K562 (cell line): ENCODE data around the gene FAM124A. TPM values are rescaled to one million over a fixed set of nuclear protein-coding genes. Genes with fewer than 3 reads are reported as not detected.

Experiments
- ATAC-seq: fragments of 200-7000 bp; cut with Tn5 transposase; 3 replicates; pipeline ENCODE4 v1.9.1; 2020; ENCODE audit warnings: moderate library complexity
- BruUV-seq: library from RNA; stranded (reverse); fragments of 400-500 nt; replicated peaks from 2 replicates; lab custom pipeline; 2021; lab: Mats Ljungman, UMichigan
- CTCF ChIA-PET: fragments of 300-600 bp; formaldehyde crosslinking; extraction: SDS; loops from one replicate; lab custom pipeline; 2021; ENCODE audit warnings: low intra/inter-chr PET ratio; lab: Yijun Ruan, JAX
- POLR2A ChIA-PET: fragments of 300-600, 350-650 bp; sonication (Branson Sonifier 250); formaldehyde crosslinking; extraction: SDS; loops from one replicate; lab custom pipeline; 2021; ENCODE audit warnings: antibody characterized with exemption, inconsistent platforms; lab: Yijun Ruan, JAX
- DNase-seq, 4 experiments: peaks; one replicate each; pipeline versions ENCODE4 v3.0.0 to v3.0.0-alpha.2; 2011 to 2018; ENCODE audit warnings: low spot score in 3 of 4, mixed read lengths in 3 of 4; ENCODE audit errors: extremely low read depth in 1 of 4
- FAIRE-seq: peaks from 2 replicates; lab custom pipeline; 2011; peaks lifted over from hg19 to GRCh38; lab: Jason Lieb, UNC
- H2AFZ ChIP-seq: 2 replicates; pipeline ENCODE4 v1.6.0; 2011; ENCODE audit warnings: low read depth, low read length, control low read depth, inconsistent platforms
- H3K27ac ChIP-seq: fragments of 200-600 bp; 3 replicates; pipeline ENCODE4 v1.8.0; 2011; ENCODE audit warnings: low read depth, mild to moderate bottlenecking, control low read depth, inconsistent platforms, low read length, moderate library complexity, mixed read lengths; ENCODE audit errors: extremely low read depth
- H3K27me3 ChIP-seq, 2 experiments: fragments of 300-600 bp in 1 of 2; 2 replicates in 1 of 2; 3 replicates in 1 of 2; pipeline versions ENCODE4 v1.6.0 to v1.8.0; 2011; ENCODE audit warnings: inconsistent platforms in 2 of 2, low read length in 2 of 2, mild to moderate bottlenecking in 1 of 2, mixed read lengths in 1 of 2, moderate library complexity in 1 of 2; ENCODE audit not compliant: control insufficient read depth in 2 of 2, insufficient read depth in 2 of 2
- H3K36me3 ChIP-seq: fragments of 300-600 bp; 3 replicates; pipeline ENCODE4 v1.8.0; 2011; ENCODE audit warnings: mild to moderate bottlenecking, low read length, inconsistent platforms; ENCODE audit not compliant: control insufficient read depth, insufficient read depth
- H3K4me1 ChIP-seq, 2 experiments: fragments of 200-600 bp in 1 of 2; replicated peaks in 1 of 2; 2 replicates in 1 of 2; 3 replicates in 1 of 2; pipeline versions ENCODE4 v1.5.1 to v1.8.0; 2011; ENCODE audit warnings: inconsistent platforms in 2 of 2, low read length in 2 of 2, mild to moderate bottlenecking in 1 of 2, mixed read lengths in 1 of 2, moderate library complexity in 1 of 2; ENCODE audit not compliant: control insufficient read depth in 2 of 2, insufficient read depth in 2 of 2
- H3K4me2 ChIP-seq: 2 replicates; pipeline ENCODE4 v1.6.1; 2011; ENCODE audit warnings: low read length, control low read depth, inconsistent platforms, mixed read lengths; ENCODE audit not compliant: insufficient read depth
- H3K4me3 ChIP-seq: fragments of 200-600 bp; sonication (generic), shearing (Covaris generic); 2 replicates; pipeline ENCODE4 v1.5.1; 2016; ENCODE audit warnings: control low read depth, inconsistent platforms
- H3K79me2 ChIP-seq: fragments of 200-600 bp; 3 replicates; pipeline ENCODE4 v1.8.0; 2011; ENCODE audit warnings: low read length, inconsistent platforms; ENCODE audit not compliant: control insufficient read depth, insufficient read depth
- H3K9ac ChIP-seq, 2 experiments: 2 replicates each; pipeline versions ENCODE4 v1.6.0 to v1.6.1; 2011; ENCODE audit warnings: low read depth in 2 of 2, low read length in 2 of 2, control low read depth in 1 of 2, inconsistent platforms in 1 of 2, mild to moderate bottlenecking in 1 of 2, mixed read lengths in 1 of 2; ENCODE audit not compliant: insufficient read depth in 1 of 2
- H3K9me1 ChIP-seq: one replicate; pipeline ENCODE4 v1.6.0; 2011; ENCODE audit warnings: inconsistent platforms, mild to moderate bottlenecking, low read length, moderate library complexity; ENCODE audit not compliant: control insufficient read depth, insufficient read depth
- H3K9me3 ChIP-seq: replicated peaks from 2 replicates; pipeline ENCODE4 v1.5.1; 2011; ENCODE audit warnings: low read depth, low read length, inconsistent platforms; ENCODE audit not compliant: control insufficient read depth, insufficient read depth
- H4K20me1 ChIP-seq: replicated peaks from 2 replicates; pipeline ENCODE4 v1.6.1; 2011; ENCODE audit warnings: low read length, inconsistent platforms, mixed read lengths; ENCODE audit not compliant: control insufficient read depth, insufficient read depth
- SFPQ ChIP-seq: fragments of 200-400 bp; formaldehyde crosslinking; IDR thresholded peaks from 2 replicates; pipeline ENCODE4 v1.6.1; 2017; ENCODE audit warnings: mild to moderate bottlenecking, low read depth, low read length, moderate library complexity
- TEAD2 ChIP-seq: fragments of 450-650 bp; IDR thresholded peaks from 2 replicates; pipeline ENCODE4 v1.6.1; 2016; ENCODE audit warnings: missing genetic modification characterization, control low read depth, missing compliant biosample characterization
- WGBS: fragments of 100-300 bp; shearing (Covaris generic); methylation state at CpG from one replicate; pipeline ENCODE4 v1.1.6; 2016; ENCODE audit warnings: low coverage, mixed read lengths; ENCODE audit not compliant: insufficient coverage; ENCODE audit errors: missing lambda C conversion rate; 5-methylcytosine and 5-hydroxymethylcytosine counted together
- in situ Hi-C: fragments of 300-500 bp; cut with MboI; formaldehyde crosslinking; loops from 4 replicates; pipeline ENCODE4 v1.15.0; 2018; ENCODE audit warnings: inconsistent platforms, mixed read lengths
- intact Hi-C: fragments of 100-400 bp; cut with micrococcal nuclease; formaldehyde crosslinking; loops from 2 replicates; pipeline ENCODE4 v1.14.2; 2022
- polyA plus RNA-seq, 8 experiments: library from polyadenylated mRNA; depleted of rRNA in 4 of 8; stranded (reverse) in 5 of 8; unstranded in 3 of 8; fragments of >200 nt; fragmentation: Nextera tagmentation in 2 of 8; fragmentation: Illumina TruSeq in 1 of 8; extraction: Ambion mirVana in 2 of 8; extraction: Trizol in 1 of 8; gene quantifications; 2 replicates each; pipeline versions ENCODE4 v1.2.1 to v1.2.3, GENCODE V29; 2011 to 2014; ENCODE audit warnings: inconsistent platforms in 1 of 8, missing spikeins in 1 of 8
- total RNA-seq, 7 experiments: library from RNA; depleted of rRNA in 6 of 7; stranded (reverse); fragments of >200 nt in 6 of 7; fragmentation: Illumina TruSeq in 2 of 7; extraction: Trizol in 2 of 7; gene quantifications; 2 replicates each; pipeline versions ENCODE4 v1.2.1 to v1.2.3, GENCODE V29; 2011 to 2021; ENCODE audit warnings: low replicate concordance in 1 of 7
- TF ChIP-seq, protein P1 (sequence below): fragments of 150-350 bp; conservative IDR thresholded peaks from 2 replicates; pipeline ENCODE4 v1.6.1; 2014; ENCODE audit warnings: low read length

The FAM124A gene
- total and polyA plus RNA-seq, 9 of the 15 experiments (the other 6 are each of a cell fraction or from before 2014, with no cell fraction given): not detected

GRCh38 chr13:51275101-51275500 is 52.9 kb downstream of the FAM124A start:
- H3K4me1 ChIP-seq: no peaks in the 10 kb centered on the region
- H3K9ac ChIP-seq: no peak overlapping the region
- no peak overlapping the region for H3K4me2 ChIP-seq
- H3K36me3 ChIP-seq: no peaks in the 10 kb centered on the region
- CTCF ChIA-PET: no interaction called here
- H3K9me3 ChIP-seq: no peaks in the 10 kb centered on the region
- TF ChIP-seq, protein P1, sequence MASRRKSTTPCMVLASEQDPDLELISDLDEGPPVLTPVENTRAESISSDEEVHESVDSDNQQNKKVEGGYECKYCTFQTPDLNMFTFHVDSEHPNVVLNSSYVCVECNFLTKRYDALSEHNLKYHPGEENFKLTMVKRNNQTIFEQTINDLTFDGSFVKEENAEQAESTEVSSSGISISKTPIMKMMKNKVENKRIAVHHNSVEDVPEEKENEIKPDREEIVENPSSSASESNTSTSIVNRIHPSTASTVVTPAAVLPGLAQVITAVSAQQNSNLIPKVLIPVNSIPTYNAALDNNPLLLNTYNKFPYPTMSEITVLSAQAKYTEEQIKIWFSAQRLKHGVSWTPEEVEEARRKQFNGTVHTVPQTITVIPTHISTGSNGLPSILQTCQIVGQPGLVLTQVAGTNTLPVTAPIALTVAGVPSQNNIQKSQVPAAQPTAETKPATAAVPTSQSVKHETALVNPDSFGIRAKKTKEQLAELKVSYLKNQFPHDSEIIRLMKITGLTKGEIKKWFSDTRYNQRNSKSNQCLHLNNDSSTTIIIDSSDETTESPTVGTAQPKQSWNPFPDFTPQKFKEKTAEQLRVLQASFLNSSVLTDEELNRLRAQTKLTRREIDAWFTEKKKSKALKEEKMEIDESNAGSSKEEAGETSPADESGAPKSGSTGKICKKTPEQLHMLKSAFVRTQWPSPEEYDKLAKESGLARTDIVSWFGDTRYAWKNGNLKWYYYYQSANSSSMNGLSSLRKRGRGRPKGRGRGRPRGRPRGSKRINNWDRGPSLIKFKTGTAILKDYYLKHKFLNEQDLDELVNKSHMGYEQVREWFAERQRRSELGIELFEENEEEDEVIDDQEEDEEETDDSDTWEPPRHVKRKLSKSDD: no peak
- TF ChIP-seq TEAD2 (no peak), SFPQ (no peak)
- DNase-seq (no peak), ATAC-seq (no peak), FAIRE-seq (no peak)
- H3K27ac ChIP-seq: no peak overlapping the region
- H3K79me2 ChIP-seq: no peaks in the 10 kb centered on the region
- no peak overlapping the region for H2AFZ ChIP-seq
- intact Hi-C loops: no loop called here
- 0% methylated on average over 2 of the region's 2 CpGs for WGBS
- POLR2A ChIA-PET: no interaction called here
- no peaks in the 10 kb centered on the region for H3K9me1 ChIP-seq
- no peaks in the 10 kb centered on the region; the same call in 1 of the 2 replicates for H4K20me1 ChIP-seq
- in situ Hi-C loops: no loop called here
- H3K27me3 ChIP-seq: peaks cover 0 to 26% of the 10 kb centered on the region in 2 experiments; a peak in 2 of 5 replicates
- BruUV-seq: no TSS peak
- H3K4me3 ChIP-seq: no peak overlapping the region
